GM12878 (cell line): ENCODE data around the gene BLOC1S5. TPM values are rescaled to one million over a fixed set of nuclear protein-coding genes. Genes with fewer than 3 reads are reported as not detected.
A peak's percentile ranks its signal among the peaks of the same experiment; 100 is the strongest.

Experiments
- ASH2L ChIP-seq: fragments of 300-600, 200-600 bp; sonication (generic); IDR thresholded peaks from 2 replicates; pipeline ENCODE4 v1.6.1; 2017; ENCODE audit warnings: low read depth, mild to moderate bottlenecking, borderline replicate concordance
- BCLAF1 ChIP-seq: fragments of 450-650 bp; IDR thresholded peaks from 2 replicates; pipeline ENCODE4 v1.6.1; 2017; ENCODE audit warnings: antibody characterized with exemption, mild to moderate bottlenecking, moderate library complexity
- BHLHE40 ChIP-seq, 2 experiments: fragments of 450-650 bp in 1 of 2; IDR thresholded peaks; 2 replicates each; pipeline ENCODE4 v1.6.1; 2011 to 2017; ENCODE audit warnings: low read depth in 2 of 2, borderline replicate concordance in 1 of 2, improper control_type of control experiment in 1 of 2, low read length in 1 of 2, mild to moderate bottlenecking in 1 of 2
- BRCA1 ChIP-seq: IDR thresholded peaks from 2 replicates; pipeline ENCODE4 v1.6.1; 2011; ENCODE audit warnings: low read depth, low read length, improper control_type of control experiment
- CBFB ChIP-seq: IDR thresholded peaks from 2 replicates; pipeline ENCODE4 v1.6.1; 2016; ENCODE audit warnings: antibody characterized with exemption, low read depth
- FOXK2 ChIP-seq: fragments of 450-650 bp; IDR thresholded peaks from 2 replicates; pipeline ENCODE4 v1.6.1; 2017; ENCODE audit warnings: mild to moderate bottlenecking, moderate library complexity
- NFYB ChIP-seq: IDR thresholded peaks from 2 replicates; pipeline ENCODE4 v1.6.1; 2011; ENCODE audit warnings: low read depth, mild to moderate bottlenecking, low read length, improper control_type of control experiment, moderate library complexity; ENCODE audit not compliant: insufficient read depth
- PAX5 ChIP-seq: IDR thresholded peaks from 2 replicates; pipeline ENCODE4 v1.6.1; 2011; ENCODE audit warnings: low read depth, low read length, borderline replicate concordance
- RAD21 ChIP-seq: IDR thresholded peaks from 2 replicates; pipeline ENCODE4 v1.6.1; 2011; ENCODE audit warnings: mild to moderate bottlenecking, low read depth, low read length, moderate library complexity; ENCODE audit not compliant: insufficient read depth
- RCOR1 ChIP-seq: conservative IDR thresholded peaks from 2 replicates; pipeline ENCODE4 v1.6.1; 2012; ENCODE audit warnings: low read depth, low read length, improper control_type of control experiment
- SIN3A ChIP-seq: IDR thresholded peaks from 2 replicates; pipeline ENCODE4 v1.6.1; 2012; ENCODE audit warnings: low read depth, low read length, improper control_type of control experiment
- SIX5 ChIP-seq: IDR thresholded peaks from 2 replicates; pipeline ENCODE4 v1.6.1; 2011; ENCODE audit warnings: mild to moderate bottlenecking, low read depth, low read length, moderate library complexity; ENCODE audit not compliant: severe bottlenecking
- SMAD5 ChIP-seq: IDR thresholded peaks from 2 replicates; pipeline ENCODE4 v1.6.1; 2016; ENCODE audit warnings: antibody characterized with exemption, low read depth
- SUPT20H ChIP-seq: IDR thresholded peaks from 2 replicates; pipeline ENCODE4 v1.6.1; 2011; ENCODE audit warnings: low read depth, mild to moderate bottlenecking, low read length, moderate library complexity, borderline replicate concordance; ENCODE audit not compliant: control insufficient read depth
- YY1 ChIP-seq: IDR thresholded peaks from 2 replicates; pipeline ENCODE4 v1.6.1; 2011; ENCODE audit warnings: low read depth, mild to moderate bottlenecking, low read length
- polyA plus RNA-seq, 11 experiments: library from polyadenylated mRNA; depleted of rRNA in 4 of 11; unstranded in 6 of 11; stranded (reverse) in 5 of 11; fragments of >200 nt; fragmentation: Nextera tagmentation in 4 of 11; fragmentation: Illumina TruSeq in 1 of 11; extraction: Ambion mirVana in 4 of 11; extraction: Trizol in 1 of 11; gene quantifications; 1 replicate in 1 of 11; 2 replicates in 10 of 11; pipeline versions ENCODE4 v1.2.1 to v1.2.3, GENCODE V29; 2011 to 2016; ENCODE audit warnings: inconsistent platforms in 2 of 11, missing spikeins in 2 of 11, low read depth in 1 of 11
- total RNA-seq, 4 experiments: library from RNA; depleted of rRNA in 3 of 4; stranded (reverse); fragments of >200 nt in 3 of 4; fragmentation: Illumina TruSeq in 1 of 4; extraction: Trizol in 1 of 4; gene quantifications; 2 replicates each; pipeline versions ENCODE4 v1.2.1 to v1.2.3, GENCODE V29; 2013 to 2021

The BLOC1S5 gene
- total and polyA plus RNA-seq, 10 of the 15 experiments (the other 5 are each of a cell fraction or from before 2014, with no cell fraction given) = 4.3 to 22.2 (median 16.1) TPM

- TF ChIP-seq BRCA1 (no peak), SUPT20H (no peak), CBFB (peak; percentile 57; the same call in 1 of the 2 replicates), NFYB (peak; percentile 61; the same call in 1 of the 2 replicates), BHLHE40 (IDR thresholded peaks at IDR 0.05; ENCODE audit: borderline replicate concordance in 1 of 2, low read depth in 2 of 2, low read length in 1 of 2) (peak; percentile 17 to 38; a peak in 2 of 4 replicates), FOXK2 (0 out of 2 replicates have a peak, but pooled peaks have one; percentile 8), SMAD5 (peak; percentile 73), PAX5 (no peak), RCOR1 (0 out of 2 replicates have a peak, but pooled peaks have one; percentile 40), SIX5 (peak; percentile 10), YY1 (peak; percentile 98), SIN3A (peak; percentile 90), RAD21 (no peak), ASH2L (0 out of 2 replicates have a peak, but pooled peaks have one; percentile 71), BCLAF1 (no peak)
These were observed 38.2 kb upstream of the BLOC1S5 start, which contains the start of gene EEF1E1 (continued) for GRCh38 chr6:8102122-8102958.
